MM.1S (cell line): ENCODE results near the gene COG8.
"Not testable (repeated sequence)": the region's sequence is repeated elsewhere in the genome, so short reads cannot be mapped to it uniquely, and the experiment has no call there.

ENCODE experiments used
- DNase-seq: peaks from one replicate; pipeline ENCODE4 v3.0.0-alpha.2; 2015
- H2AFZ ChIP-seq: fragments of 300-600 bp; sonication (generic); 2 replicates; pipeline ENCODE4 v1.6.0; 2016; ENCODE audit warnings: antibody characterized with exemption, low read length
- H3F3A ChIP-seq: fragments of 300-600 bp; sonication (generic); 2 replicates; pipeline ENCODE4 v1.6.1; 2016; ENCODE audit warnings: mild to moderate bottlenecking, antibody characterized with exemption, low read length, moderate library complexity, mixed read lengths; ENCODE audit not compliant: insufficient read depth
- H3K27ac ChIP-seq: fragments of 300-600 bp; sonication (generic); 2 replicates; pipeline ENCODE4 v1.5.1; 2016; ENCODE audit warnings: mild to moderate bottlenecking, low read length
- H3K27me3 ChIP-seq: fragments of 300-600 bp; sonication (generic); replicated peaks from 2 replicates; pipeline ENCODE4 v1.6.0; 2016; ENCODE audit warnings: low read length; ENCODE audit not compliant: insufficient read depth
- H3K36me3 ChIP-seq: fragments of 300-600 bp; sonication (generic); replicated peaks from 2 replicates; pipeline ENCODE4 v1.6.1; 2016; ENCODE audit warnings: mild to moderate bottlenecking, low read length, mixed read lengths; ENCODE audit not compliant: insufficient read depth
- H3K4me1 ChIP-seq: fragments of 300-600 bp; sonication (generic); 2 replicates; pipeline ENCODE4 v1.6.1; 2016; ENCODE audit warnings: low read length, mixed read lengths
- H3K4me2 ChIP-seq: fragments of 300-600 bp; sonication (generic); 2 replicates; pipeline ENCODE4 v1.6.0; 2016; ENCODE audit warnings: low read depth, low read length
- H3K4me3 ChIP-seq: fragments of 300-600 bp; sonication (generic); 2 replicates; pipeline ENCODE4 v1.5.1; 2016; ENCODE audit warnings: low read length, mixed read lengths
- H3K79me2 ChIP-seq: fragments of 300-600 bp; sonication (generic); 2 replicates; pipeline ENCODE4 v1.6.1; 2016; ENCODE audit warnings: mixed run types, low read length, mixed read lengths
- H3K9ac ChIP-seq: fragments of 300-600 bp; sonication (generic); 2 replicates; pipeline ENCODE4 v1.6.1; 2016; ENCODE audit warnings: low read length, mixed read lengths
- H3K9me2 ChIP-seq: fragments of 300-600 bp; sonication (generic); replicated peaks from 2 replicates; pipeline ENCODE4 v1.6.1; 2016; ENCODE audit warnings: mild to moderate bottlenecking, low read length, mixed read lengths; ENCODE audit not compliant: insufficient read depth
- H3K9me3 ChIP-seq: fragments of 300-600 bp; sonication (generic); replicated peaks from 2 replicates; pipeline ENCODE4 v1.6.1; 2016; ENCODE audit warnings: mild to moderate bottlenecking, low read length, mixed read lengths; ENCODE audit not compliant: insufficient read depth
- H4K20me1 ChIP-seq: fragments of 300-600 bp; sonication (generic); 2 replicates; pipeline ENCODE4 v1.6.1; 2016; ENCODE audit warnings: mild to moderate bottlenecking, low read length, moderate library complexity, mixed read lengths; ENCODE audit not compliant: insufficient read depth
- CTCF ChIP-seq: fragments of 300-600 bp; sonication (generic); IDR thresholded peaks from 2 replicates; pipeline ENCODE4 v1.5.1; 2016; ENCODE audit warnings: antibody characterized with exemption, low read length, mixed read lengths
- EZH2 ChIP-seq: fragments of 300-600 bp; sonication (generic); optimal IDR thresholded peaks from 2 replicates; pipeline ENCODE3; 2017; ENCODE audit warnings: low read depth, mild to moderate bottlenecking, antibody characterized with exemption, low read length, mixed read lengths
- EZH2phosphoT487 ChIP-seq: fragments of 300-600 bp; sonication (generic); IDR thresholded peaks from 2 replicates; pipeline ENCODE4 v1.6.1; 2018; ENCODE audit warnings: antibody characterized with exemption, low read length

COG8 gene

GRCh38 chr16:69301861-69302260, 37.5 kb downstream of the COG8 start:
- TF ChIP-seq CTCF, result no peak
- TF ChIP-seq EZH2phosphoT487, result no peak
- no peak for TF ChIP-seq EZH2
- Histone ChIP-seq H4K20me1 (no peaks in the 10 kb centered on the region), H3K27ac (no peak overlapping the region), H3K27me3 (no peaks in the 10 kb centered on the region), H3K9ac (no peak overlapping the region), H2AFZ (no peak overlapping the region), H3K36me3 (no peaks in the 10 kb centered on the region), H3K4me3 (no peak overlapping the region), H3F3A (no peaks in the 10 kb centered on the region), H3K4me2 (no peak overlapping the region), H3K9me2 (no peaks in the 10 kb centered on the region), H3K9me3 (no peaks in the 10 kb centered on the region), H3K79me2 (no peaks in the 10 kb centered on the region), H3K4me1 (peaks cover 6% of the 10 kb centered on the region; the same call in 1 of the 2 replicates)
- DNase-seq, result no peak

GRCh38 chr16:69301187-69301586, 38.2 kb downstream of the COG8 start:
- peaks cover 6% of the 10 kb centered on the region; the same call in 1 of the 2 replicates for H3K4me1 ChIP-seq
- no peak for DNase-seq
- no peak overlapping the region for H3K4me3 ChIP-seq
- no peak overlapping the region for H3K4me2 ChIP-seq
- H3K9me2 ChIP-seq, result no peaks in the 10 kb centered on the region
- no peaks in the 10 kb centered on the region for H4K20me1 ChIP-seq
- TF ChIP-seq EZH2 (no peak), CTCF (no peak), EZH2phosphoT487 (no peak)
- H3K9me3 ChIP-seq, result no peaks in the 10 kb centered on the region
- H3K9ac ChIP-seq, result no peak overlapping the region
- no peaks in the 10 kb centered on the region for H3F3A ChIP-seq
- H3K79me2 ChIP-seq, result no peaks in the 10 kb centered on the region
- H3K36me3 ChIP-seq, result no peaks in the 10 kb centered on the region
- H2AFZ ChIP-seq, result no peak overlapping the region
- H3K27me3 ChIP-seq, result no peaks in the 10 kb centered on the region
- no peak overlapping the region for H3K27ac ChIP-seq

GRCh38 chr16:69298261-69298660, 41.1 kb downstream of the COG8 start:
- Histone ChIP-seq H3K9me2 (no peaks in the 10 kb centered on the region), H3K9ac (no peak overlapping the region), H3K9me3 (no peaks in the 10 kb centered on the region), H3K27me3 (no peaks in the 10 kb centered on the region), H3K36me3 (no peaks in the 10 kb centered on the region), H3K4me3 (no peak overlapping the region), H3K79me2 (no peaks in the 10 kb centered on the region), H4K20me1 (no peaks in the 10 kb centered on the region), H3K4me2 (no peak overlapping the region), H2AFZ (no peak overlapping the region), H3K27ac (no peak overlapping the region), H3F3A (no peaks in the 10 kb centered on the region), H3K4me1 (no peaks in the 10 kb centered on the region)
- DNase-seq, result no peak
- TF ChIP-seq EZH2, result no peak
- no peak for TF ChIP-seq EZH2phosphoT487
- no peak for TF ChIP-seq CTCF

- H3K4me3 ChIP-seq, H2AFZ ChIP-seq, H3K4me1 ChIP-seq: not testable (repeated sequence)
These were observed 42.6 kb downstream of the COG8 start for GRCh38 chr16:69296771-69297170.

More at GRCh38 chr16:69296771-69297170, 42.6 kb downstream of the COG8 start:
- not testable (repeated sequence) for H4K20me1 ChIP-seq, H3K36me3 ChIP-seq, H3K4me2 ChIP-seq, H3F3A ChIP-seq, H3K27ac ChIP-seq, H3K27me3 ChIP-seq, H3K79me2 ChIP-seq, DNase-seq, H3K9me3 ChIP-seq, H3K9ac ChIP-seq, H3K9me2 ChIP-seq
